ENCODE data around the gene MYLK4. TPM values are rescaled to one million over a fixed set of nuclear protein-coding genes. Genes with fewer than 3 reads are reported as not detected.

MYLK4 gene
- total and polyA plus RNA-seq, 8 donors: 0.52 to 1.8 (median 1.2) TPM

GRCh38 chr6:2639167-2639566 is 111.6 kb downstream of the MYLK4 start:
- intact Hi-C loops (cut with DNase I): loop anchor here in 1 of 2 donors (10.0 kb wide), 1 partner anchor 1044 kb away; no protein-coding TSS in a partner anchor
- H3K27me3 ChIP-seq: peaks cover 0 to 16% of the 10 kb centered on the region in 2 donors
- no peak overlapping the region for H3K27ac ChIP-seq
- H3K4me1 ChIP-seq: peaks cover 0 to 7% of the 10 kb centered on the region in 2 donors
- H3K9me3 ChIP-seq: no peaks in the 10 kb centered on the region
- ATAC-seq: no peak
- H3K36me3 ChIP-seq: no peaks in the 10 kb centered on the region
- DNase-seq: no peak
- no peak overlapping the region for H3K4me3 ChIP-seq
- no peak for TF ChIP-seq CTCF (IDR thresholded peaks at IDR 0.05)

- H3K36me3 ChIP-seq: no peaks in the 10 kb centered on the region
- intact Hi-C loops (cut with DNase I): loop anchor here in 1 of 2 donors (10.0 kb wide), 1 partner anchor 1042 kb away; no protein-coding TSS in a partner anchor
- no peak overlapping the region for H3K27ac ChIP-seq
- ATAC-seq: no peak
- no peak for TF ChIP-seq CTCF (IDR thresholded peaks at IDR 0.05)
- no peak overlapping the region for H3K4me3 ChIP-seq
- peaks cover 0 to 16% of the 10 kb centered on the region in 2 donors for H3K27me3 ChIP-seq
- H3K4me1 ChIP-seq: peaks cover 0 to 13% of the 10 kb centered on the region in 2 donors
- no peak for DNase-seq
- H3K9me3 ChIP-seq: no peaks in the 10 kb centered on the region
Observed at GRCh38 chr6:2636672-2637071, 114.0 kb downstream of the MYLK4 start.

- ATAC-seq (no peak), DNase-seq (no peak)
- intact Hi-C loops (cut with DNase I): loop anchor here in 1 of 2 donors (10.0 kb wide), 1 partner anchor 1041 kb away; no protein-coding TSS in a partner anchor
- Histone ChIP-seq H3K4me3 (no peak overlapping the region), H3K27me3 (peaks cover 0 to 15% of the 10 kb centered on the region in 2 donors), H3K27ac (no peak overlapping the region), H3K4me1 (peaks cover 0 to 13% of the 10 kb centered on the region in 2 donors), H3K9me3 (no peaks in the 10 kb centered on the region), H3K36me3 (no peaks in the 10 kb centered on the region)
- no peak for TF ChIP-seq CTCF (IDR thresholded peaks at IDR 0.05)
Observed at GRCh38 chr6:2635911-2636310, 114.8 kb downstream of the MYLK4 start.

- TF ChIP-seq CTCF (IDR thresholded peaks at IDR 0.05): peak; percentile 97 to 99
- peak overlapping the region; percentile 42 to 54 for H3K4me3 ChIP-seq
- ATAC-seq: peak; percentile 98
- H3K9me3 ChIP-seq: no peaks in the 10 kb centered on the region
- no peak overlapping the region for H3K27ac ChIP-seq
- H3K36me3 ChIP-seq: no peaks in the 10 kb centered on the region
- peak; percentile 80 to 98 (median 86) for DNase-seq
- no peaks in the 10 kb centered on the region for H3K27me3 ChIP-seq
- peaks cover 0 to 13% of the 10 kb centered on the region in 2 donors for H3K4me1 ChIP-seq
- intact Hi-C loops (cut with DNase I): loop anchor here in 1 of 2 donors (10.0 kb wide), 1 partner anchor 1040 kb away; no protein-coding TSS in a partner anchor
Observed at GRCh38 chr6:2634139-2634964, 116.4 kb downstream of the MYLK4 start.

- intact Hi-C loops (cut with DNase I): loop anchor here in 1 of 2 donors (10.0 kb wide), 1 partner anchor 1039 kb away; no protein-coding TSS in a partner anchor
- no peak for TF ChIP-seq CTCF (IDR thresholded peaks at IDR 0.05)
- Histone ChIP-seq H3K36me3 (no peaks in the 10 kb centered on the region), H3K27ac (no peak overlapping the region), H3K4me3 (peak overlapping the region in 1 of 2 donors; percentile 54), H3K9me3 (no peaks in the 10 kb centered on the region), H3K27me3 (no peaks in the 10 kb centered on the region), H3K4me1 (peaks cover 0 to 13% of the 10 kb centered on the region in 2 donors)
- DNase-seq (no peak), ATAC-seq (no peak)
Observed at GRCh38 chr6:2633736-2634135, 117.0 kb downstream of the MYLK4 start.

Measured in left lung (tissue), 10 donors.